Adrenal gland (tissue), 5 donors: ENCODE results near the gene G6PC2.

ENCODE experiments used
- POLR2A ChIP-seq, 2 donors: fragments of 450-650 bp; IDR thresholded peaks; one replicate each; pipeline ENCODE4 v1.6.1; 2017; ENCODE audit warnings: antibody characterized with exemption in 2 of 2, mild to moderate bottlenecking in 2 of 2, moderate library complexity in 1 of 2
- TF ChIP-seq, protein P1 (sequence below), 6 experiments: fragments of 450-650 bp in 4 of 6; fragments of 200-600 bp in 2 of 6; sonication (generic) in 1 of 6; IDR thresholded peaks; 1 replicate in 5 of 6; 2 replicates in 1 of 6; pipeline versions ENCODE4 v1.5.1 to v1.8.0; 2016 to 2021; ENCODE audit warnings: antibody characterized with exemption in 6 of 6, mild to moderate bottlenecking in 2 of 6, moderate library complexity in 1 of 6
- donor health status: DM: no; HTN: no; CAD: no.

- TF ChIP-seq, protein P1, sequence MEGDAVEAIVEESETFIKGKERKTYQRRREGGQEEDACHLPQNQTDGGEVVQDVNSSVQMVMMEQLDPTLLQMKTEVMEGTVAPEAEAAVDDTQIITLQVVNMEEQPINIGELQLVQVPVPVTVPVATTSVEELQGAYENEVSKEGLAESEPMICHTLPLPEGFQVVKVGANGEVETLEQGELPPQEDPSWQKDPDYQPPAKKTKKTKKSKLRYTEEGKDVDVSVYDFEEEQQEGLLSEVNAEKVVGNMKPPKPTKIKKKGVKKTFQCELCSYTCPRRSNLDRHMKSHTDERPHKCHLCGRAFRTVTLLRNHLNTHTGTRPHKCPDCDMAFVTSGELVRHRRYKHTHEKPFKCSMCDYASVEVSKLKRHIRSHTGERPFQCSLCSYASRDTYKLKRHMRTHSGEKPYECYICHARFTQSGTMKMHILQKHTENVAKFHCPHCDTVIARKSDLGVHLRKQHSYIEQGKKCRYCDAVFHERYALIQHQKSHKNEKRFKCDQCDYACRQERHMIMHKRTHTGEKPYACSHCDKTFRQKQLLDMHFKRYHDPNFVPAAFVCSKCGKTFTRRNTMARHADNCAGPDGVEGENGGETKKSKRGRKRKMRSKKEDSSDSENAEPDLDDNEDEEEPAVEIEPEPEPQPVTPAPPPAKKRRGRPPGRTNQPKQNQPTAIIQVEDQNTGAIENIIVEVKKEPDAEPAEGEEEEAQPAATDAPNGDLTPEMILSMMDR (IDR thresholded peaks at IDR 0.05): no peak
- no peak for TF ChIP-seq POLR2A (IDR thresholded peaks at IDR 0.05)
These were observed 12.4 kb downstream of the G6PC2 start for GRCh38 chr2:168913495-168913894.
